Ishikawa (cell line): Measurements from ENCODE around the gene TUBB1.

Experiments used
- CEBPB ChIP-seq: IDR thresholded peaks from 2 replicates; pipeline ENCODE4 v1.6.1; 2012
- CREB1 ChIP-seq: IDR thresholded peaks from 2 replicates; pipeline ENCODE4 v1.6.1; 2012; ENCODE audit warnings: low read depth
- EGR1 ChIP-seq: IDR thresholded peaks from 2 replicates; pipeline ENCODE4 v1.6.1; 2012
- EP300 ChIP-seq: IDR thresholded peaks from 2 replicates; pipeline ENCODE4 v1.6.1; 2012; ENCODE audit warnings: borderline replicate concordance
- FOXM1 ChIP-seq: IDR thresholded peaks from 2 replicates; pipeline ENCODE4 v1.6.1; 2012; ENCODE audit warnings: low read depth, borderline replicate concordance
- NFIC ChIP-seq: IDR thresholded peaks from 2 replicates; pipeline ENCODE4 v1.6.1; 2012
- RAD21 ChIP-seq: IDR thresholded peaks from 2 replicates; pipeline ENCODE4 v1.6.1; 2012; ENCODE audit warnings: low read depth
- TAF1 ChIP-seq: IDR thresholded peaks from 2 replicates; pipeline ENCODE4 v1.6.1; 2012; ENCODE audit warnings: low read depth, mild to moderate bottlenecking
- TCF12 ChIP-seq: IDR thresholded peaks from 2 replicates; pipeline ENCODE4 v1.6.1; 2012; ENCODE audit warnings: low read depth
- TEAD4 ChIP-seq: IDR thresholded peaks from 2 replicates; pipeline ENCODE4 v1.6.1; 2012
- YY1 ChIP-seq: IDR thresholded peaks from 2 replicates; pipeline ENCODE4 v1.6.1; 2012; ENCODE audit warnings: low read depth
- ZBTB7A ChIP-seq: IDR thresholded peaks from 2 replicates; pipeline ENCODE4 v1.6.1; 2012; ENCODE audit warnings: low read depth
- TF ChIP-seq, protein P1 (sequence below): IDR thresholded peaks from 2 replicates; pipeline ENCODE4 v1.6.1; 2012
- TF ChIP-seq, protein P2 (sequence below): IDR thresholded peaks from 2 replicates; pipeline ENCODE4 v1.6.1; 2012
- TF ChIP-seq, protein P3 (sequence below): IDR thresholded peaks from 2 replicates; pipeline ENCODE4 v1.6.1; 2012; ENCODE audit warnings: low read depth, mild to moderate bottlenecking

The TUBB1 gene

DNA sequence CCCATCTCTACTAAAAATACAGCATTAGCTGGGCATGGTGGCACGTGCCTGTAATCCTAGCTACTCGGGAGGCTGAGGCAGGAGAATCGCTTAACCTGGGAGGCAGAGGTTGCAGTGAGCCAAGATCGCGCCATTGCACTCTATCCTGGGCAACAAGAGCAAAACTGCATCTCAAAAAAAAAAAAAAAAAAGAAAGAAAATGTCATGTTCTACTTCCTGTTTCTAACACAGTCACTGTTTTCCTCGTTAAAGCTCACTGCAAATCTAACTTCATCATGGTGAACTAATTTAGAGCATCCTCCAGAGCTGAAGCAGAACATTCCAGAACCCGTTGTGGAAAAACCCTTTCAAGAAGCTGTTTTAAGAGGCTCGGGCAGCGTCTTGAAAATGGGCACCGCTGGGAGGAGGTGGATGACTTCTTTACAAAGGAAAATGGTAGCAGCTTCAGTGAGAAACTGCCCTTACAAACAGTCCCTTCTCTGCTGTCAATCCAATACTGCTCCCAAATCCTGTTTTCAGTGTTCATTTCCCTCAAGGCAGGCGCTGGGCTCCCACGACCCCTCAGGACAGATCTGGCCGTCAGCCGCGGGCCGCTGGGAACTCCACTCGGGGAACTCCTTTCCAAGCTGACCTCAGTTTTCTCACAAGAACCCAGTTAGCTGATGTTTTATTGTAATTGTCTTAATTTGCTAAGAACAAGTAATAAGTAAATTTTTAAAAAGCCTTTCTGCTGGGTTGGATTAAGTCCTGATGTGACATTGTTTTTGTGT lies 24.7 kb upstream of the TUBB1 start:
- TF ChIP-seq RAD21 (no peak), TAF1 (no peak), ZBTB7A (no peak), EGR1 (no peak)
- TF ChIP-seq, protein P1, sequence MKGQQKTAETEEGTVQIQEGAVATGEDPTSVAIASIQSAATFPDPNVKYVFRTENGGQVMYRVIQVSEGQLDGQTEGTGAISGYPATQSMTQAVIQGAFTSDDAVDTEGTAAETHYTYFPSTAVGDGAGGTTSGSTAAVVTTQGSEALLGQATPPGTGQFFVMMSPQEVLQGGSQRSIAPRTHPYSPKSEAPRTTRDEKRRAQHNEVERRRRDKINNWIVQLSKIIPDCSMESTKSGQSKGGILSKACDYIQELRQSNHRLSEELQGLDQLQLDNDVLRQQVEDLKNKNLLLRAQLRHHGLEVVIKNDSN, result no peak
- TF ChIP-seq, protein P2, sequence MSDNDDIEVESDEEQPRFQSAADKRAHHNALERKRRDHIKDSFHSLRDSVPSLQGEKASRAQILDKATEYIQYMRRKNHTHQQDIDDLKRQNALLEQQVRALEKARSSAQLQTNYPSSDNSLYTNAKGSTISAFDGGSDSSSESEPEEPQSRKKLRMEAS, result no peak

DNA sequence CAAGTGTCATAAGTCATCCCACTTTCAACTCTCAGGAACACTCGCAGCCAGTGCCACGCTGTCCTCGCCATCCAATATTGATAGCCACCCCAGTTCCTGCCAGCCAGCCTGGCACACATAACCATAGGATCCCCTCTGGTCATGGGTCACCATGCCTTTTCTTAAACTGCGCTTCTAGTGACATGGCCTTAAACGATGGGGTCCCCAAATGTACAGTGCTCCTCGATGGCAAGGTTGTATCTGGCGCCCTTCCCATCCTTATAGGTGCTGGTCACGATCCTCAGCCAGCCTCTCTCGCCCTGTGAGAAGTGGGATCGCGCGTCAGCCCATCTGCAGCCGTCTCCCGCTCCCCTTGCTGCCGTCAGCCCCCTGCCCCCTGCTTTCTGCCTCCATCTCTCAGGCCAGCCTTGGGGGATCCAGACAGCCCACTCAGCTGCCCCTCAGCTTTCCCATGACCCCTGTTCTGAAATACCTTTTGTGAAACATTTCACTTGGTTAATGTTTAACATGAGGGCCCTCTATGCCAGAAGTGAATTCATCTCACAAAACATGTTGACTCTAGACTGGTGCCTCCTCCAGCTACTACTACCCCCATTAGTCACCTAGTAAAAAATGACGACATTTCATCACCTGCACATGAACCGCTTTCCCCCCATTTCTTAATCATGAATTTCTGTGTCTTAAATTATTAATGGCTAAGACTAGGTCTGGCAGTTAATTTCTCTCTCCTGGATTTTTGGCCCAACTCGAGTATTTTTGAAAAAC lies 23.6 kb upstream of the TUBB1 start:
- TF ChIP-seq, protein P2, result no peak
- TF ChIP-seq TEAD4 (no peak), YY1 (no peak), FOXM1 (no peak), EGR1 (no peak), NFIC (no peak), TCF12 (no peak), EP300 (no peak), RAD21 (no peak), TAF1 (no peak)
- TF ChIP-seq, protein P3, sequence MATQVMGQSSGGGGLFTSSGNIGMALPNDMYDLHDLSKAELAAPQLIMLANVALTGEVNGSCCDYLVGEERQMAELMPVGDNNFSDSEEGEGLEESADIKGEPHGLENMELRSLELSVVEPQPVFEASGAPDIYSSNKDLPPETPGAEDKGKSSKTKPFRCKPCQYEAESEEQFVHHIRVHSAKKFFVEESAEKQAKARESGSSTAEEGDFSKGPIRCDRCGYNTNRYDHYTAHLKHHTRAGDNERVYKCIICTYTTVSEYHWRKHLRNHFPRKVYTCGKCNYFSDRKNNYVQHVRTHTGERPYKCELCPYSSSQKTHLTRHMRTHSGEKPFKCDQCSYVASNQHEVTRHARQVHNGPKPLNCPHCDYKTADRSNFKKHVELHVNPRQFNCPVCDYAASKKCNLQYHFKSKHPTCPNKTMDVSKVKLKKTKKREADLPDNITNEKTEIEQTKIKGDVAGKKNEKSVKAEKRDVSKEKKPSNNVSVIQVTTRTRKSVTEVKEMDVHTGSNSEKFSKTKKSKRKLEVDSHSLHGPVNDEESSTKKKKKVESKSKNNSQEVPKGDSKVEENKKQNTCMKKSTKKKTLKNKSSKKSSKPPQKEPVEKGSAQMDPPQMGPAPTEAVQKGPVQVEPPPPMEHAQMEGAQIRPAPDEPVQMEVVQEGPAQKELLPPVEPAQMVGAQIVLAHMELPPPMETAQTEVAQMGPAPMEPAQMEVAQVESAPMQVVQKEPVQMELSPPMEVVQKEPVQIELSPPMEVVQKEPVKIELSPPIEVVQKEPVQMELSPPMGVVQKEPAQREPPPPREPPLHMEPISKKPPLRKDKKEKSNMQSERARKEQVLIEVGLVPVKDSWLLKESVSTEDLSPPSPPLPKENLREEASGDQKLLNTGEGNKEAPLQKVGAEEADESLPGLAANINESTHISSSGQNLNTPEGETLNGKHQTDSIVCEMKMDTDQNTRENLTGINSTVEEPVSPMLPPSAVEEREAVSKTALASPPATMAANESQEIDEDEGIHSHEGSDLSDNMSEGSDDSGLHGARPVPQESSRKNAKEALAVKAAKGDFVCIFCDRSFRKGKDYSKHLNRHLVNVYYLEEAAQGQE, result no peak

- TF ChIP-seq CEBPB (no peak), CREB1 (no peak), TAF1 (no peak), ZBTB7A (no peak), EGR1 (no peak), EP300 (no peak), TEAD4 (no peak), YY1 (no peak), FOXM1 (no peak), NFIC (no peak), TCF12 (no peak)
- TF ChIP-seq, protein P1, result no peak
- TF ChIP-seq, protein P3, result no peak
- TF ChIP-seq, protein P2, result no peak
These were observed 23.0 kb upstream of the TUBB1 start for GRCh38 chr20:58996226-58996611.

GRCh38 chr20:58997141-58997770 lies 22.0 kb upstream of the TUBB1 start:
- no peak for TF ChIP-seq RAD21
- TF ChIP-seq, protein P2, result no peak
- TF ChIP-seq, protein P1, result no peak
- no peak for TF ChIP-seq CEBPB
- no peak for TF ChIP-seq EP300
- no peak for TF ChIP-seq EGR1
- TF ChIP-seq CREB1, result no peak
- no peak for TF ChIP-seq ZBTB7A
